GOT3 (cell line): Measurements from ENCODE around the gene NIPAL3.
A peak's percentile ranks its signal among the peaks of the same experiment; 100 is the strongest.
"Not testable (repeated sequence)": the region's sequence is repeated elsewhere in the genome, so short reads cannot be mapped to it uniquely, and the experiment has no call there.

Experiments used
- DNase-seq: peaks from one replicate; lab custom pipeline; 2025; ENCODE audit warnings: mixed read lengths; lab: John Stamatoyannopoulos, UW

The NIPAL3 gene

DNA sequence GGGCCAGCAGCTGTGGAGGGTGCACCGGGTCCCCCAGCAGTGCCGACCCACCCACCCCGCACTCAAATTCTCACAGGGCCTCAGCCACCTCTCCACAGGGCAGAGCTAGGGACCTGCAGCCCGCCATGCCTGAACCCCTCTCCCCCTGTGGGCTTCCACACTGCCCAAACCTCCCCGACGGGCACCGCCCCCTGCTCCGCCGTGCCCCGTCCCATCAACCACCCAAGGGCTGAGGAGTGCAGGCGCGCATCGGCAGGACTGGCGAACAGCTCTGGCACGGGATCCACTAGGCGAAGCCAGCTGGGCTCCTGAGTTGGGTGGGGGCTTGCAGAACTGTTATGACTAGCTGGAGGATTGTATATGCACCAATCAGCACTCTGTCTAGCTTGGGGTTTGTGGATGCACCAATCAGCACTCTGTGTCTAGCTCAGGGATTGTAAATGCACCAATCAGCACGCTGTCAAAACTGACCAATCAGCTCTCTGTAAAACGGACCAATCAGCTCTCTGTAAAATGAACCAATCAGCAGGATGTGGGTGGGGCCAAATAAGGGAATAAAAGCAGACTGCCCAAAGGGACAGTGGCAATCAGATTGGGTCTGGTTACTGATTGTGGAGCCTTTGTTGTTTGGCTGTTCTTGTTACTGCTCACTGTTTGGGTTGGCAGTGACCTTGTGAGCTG, 74.6 kb downstream of the NIPAL3 start:
- no peak for DNase-seq

DNA sequence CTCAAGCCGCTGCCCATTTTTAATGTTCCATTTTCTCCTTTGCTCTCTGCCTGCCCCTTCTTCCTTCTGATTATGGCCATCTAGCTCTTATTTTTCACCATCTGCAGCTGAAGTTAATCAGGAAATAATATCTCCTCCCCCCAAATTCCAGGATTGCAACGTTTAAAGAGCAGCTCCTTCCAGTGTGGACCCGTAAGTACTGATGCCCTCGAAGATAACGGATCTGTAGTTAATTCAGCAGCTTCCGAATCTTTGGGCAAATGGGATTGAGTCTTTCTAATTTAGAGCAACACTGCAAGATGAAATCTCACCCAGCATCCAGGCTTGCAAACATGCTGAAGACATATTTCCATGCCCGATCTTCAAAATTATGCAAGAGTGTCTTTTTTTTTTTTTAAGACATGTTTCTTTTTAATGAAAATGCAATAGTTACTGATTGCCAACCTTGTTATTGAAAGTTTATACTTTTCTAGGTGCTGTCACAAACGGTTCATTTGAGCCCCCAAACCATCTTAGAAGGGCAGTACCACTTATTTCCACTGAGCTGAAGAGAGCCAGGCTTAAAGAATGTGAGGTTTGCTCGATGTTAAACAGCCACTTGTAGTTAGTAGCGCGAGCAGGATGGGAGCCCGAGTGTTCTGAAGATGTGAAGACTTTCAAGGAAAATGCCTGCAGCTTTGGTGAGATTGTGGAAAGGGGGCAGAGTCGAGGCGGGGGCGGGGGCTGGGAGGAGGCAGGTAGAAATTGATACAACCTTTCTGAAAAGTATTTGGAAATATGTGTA, 76.2 kb downstream of the NIPAL3 start:
- no peak for DNase-seq

DNA sequence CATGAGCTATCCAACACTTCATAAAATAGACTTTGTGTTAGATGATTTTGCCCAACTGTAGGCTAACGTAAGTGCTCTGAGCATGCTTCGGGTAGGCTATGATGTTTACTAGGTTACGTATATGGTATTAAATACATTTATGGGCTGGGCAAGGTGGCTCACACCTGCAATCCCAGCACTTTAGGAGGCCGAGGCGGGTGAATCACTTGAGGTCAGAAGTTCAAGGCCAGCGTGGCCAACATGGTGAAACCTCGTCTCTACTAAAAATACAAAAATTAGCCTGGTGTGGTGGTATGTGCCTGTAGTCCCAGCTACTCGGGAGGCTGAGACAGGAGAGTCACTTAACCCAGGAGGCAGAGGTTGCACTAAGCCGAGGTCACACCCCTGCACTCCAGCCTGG, 77.3 kb downstream of the NIPAL3 start:
- not testable (repeated sequence) for DNase-seq

DNA sequence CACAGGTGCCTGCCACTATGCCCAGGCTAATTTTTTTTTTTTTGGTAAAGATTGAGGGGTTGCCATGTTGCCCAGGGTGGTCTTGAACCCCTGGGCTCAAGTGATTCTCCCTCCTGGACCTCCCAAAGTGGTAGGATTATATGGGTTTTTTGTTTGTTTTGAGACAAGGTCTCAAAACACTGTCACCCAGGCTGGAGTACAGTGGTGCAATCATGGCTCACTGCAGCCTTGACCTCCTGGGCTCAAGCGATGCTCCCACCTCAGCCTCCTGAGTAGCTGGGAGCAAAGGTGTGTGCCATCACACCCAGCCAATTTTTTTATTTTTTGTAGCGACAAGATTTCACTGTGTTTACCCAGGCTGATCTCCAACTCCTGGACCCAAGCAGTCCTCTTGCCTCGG, 78.2 kb downstream of the NIPAL3 start:
- DNase-seq = no peak

DNA sequence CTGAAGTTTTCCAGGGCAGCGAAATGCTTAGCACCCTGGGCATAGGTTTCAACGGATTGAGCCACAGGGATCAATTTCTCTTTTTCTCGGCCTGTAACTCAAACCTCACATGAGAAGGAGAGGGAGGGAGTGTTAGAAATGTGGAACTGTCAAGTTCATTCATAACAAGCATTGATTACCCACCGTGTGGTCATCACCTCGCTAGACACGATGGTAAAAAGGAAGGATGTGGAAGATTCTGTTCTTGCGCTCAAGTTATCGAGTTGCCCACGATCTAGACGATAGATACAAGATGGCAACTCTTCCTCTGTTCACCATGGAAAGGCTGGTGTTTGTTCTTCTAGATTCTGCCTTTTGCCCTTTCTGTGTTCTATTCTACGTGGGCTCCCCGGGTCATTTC, 83.0 kb downstream of the NIPAL3 start:
- DNase-seq = no peak

- DNase-seq = no peak
Measured at GRCh38 chr1:24500448-24501048, 84.9 kb downstream of the NIPAL3 start.

- DNase-seq = no peak
Measured at GRCh38 chr1:24501371-24502064, 85.9 kb downstream of the NIPAL3 start.

DNA sequence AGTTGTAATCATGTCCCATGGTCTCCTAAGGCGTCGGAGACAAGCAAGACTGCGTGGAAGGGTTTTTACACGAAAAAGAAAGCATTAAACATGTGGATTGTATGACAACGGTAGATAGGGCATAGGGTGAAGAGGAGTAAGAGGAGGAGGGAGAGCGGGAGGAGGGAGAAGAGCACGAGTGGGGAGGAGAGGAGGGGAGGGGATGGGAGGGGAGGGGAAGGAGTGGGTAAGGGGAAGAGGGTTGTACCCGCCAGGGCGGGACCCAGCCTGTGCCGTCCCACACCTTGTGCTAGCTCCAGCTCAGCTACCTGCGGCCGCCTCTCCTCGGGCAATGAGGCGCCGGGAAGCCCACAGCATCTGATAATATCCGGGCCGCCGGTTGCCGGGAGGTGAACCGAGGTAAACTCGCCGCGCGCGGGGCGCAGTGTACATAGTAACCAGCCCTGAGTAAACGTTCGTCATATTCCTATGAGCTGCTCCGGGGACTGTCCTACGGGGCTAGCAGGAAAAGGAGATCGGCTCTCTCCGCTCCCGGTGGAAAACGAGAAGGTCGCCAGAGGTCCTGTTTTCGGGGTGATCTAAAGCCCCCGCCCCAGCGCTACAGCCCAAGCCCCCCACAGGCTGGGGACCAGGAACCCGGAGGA, 86.6 kb downstream of the NIPAL3 start:
- no peak for DNase-seq

DNA sequence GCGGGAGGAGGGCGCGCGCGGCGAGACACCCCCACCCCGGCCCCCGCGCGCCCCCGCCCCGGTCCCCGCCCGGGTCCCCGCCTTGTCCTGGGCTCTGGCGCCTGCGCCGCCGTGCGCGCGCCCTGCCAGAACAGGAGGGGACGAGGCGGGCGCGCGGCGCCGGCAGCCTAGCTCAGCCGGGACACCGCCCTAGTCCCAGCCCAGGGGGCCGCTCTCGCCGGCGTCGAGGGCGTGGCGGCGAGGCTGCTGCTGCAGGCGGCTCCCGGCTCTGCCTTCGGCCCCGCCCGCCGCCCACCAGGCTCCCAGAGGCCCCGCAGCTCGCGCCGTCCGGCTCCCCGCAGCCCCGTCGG, 87.1 kb downstream of the NIPAL3 start, which contains the start of gene RCAN3:
TSS of gene RCAN3 (plus strand) at position 128 of the 350 bp plus-strand sequence. CDS start 11,537 bp downstream, outside the sequence.
- peak; percentile 52 for DNase-seq

DNA sequence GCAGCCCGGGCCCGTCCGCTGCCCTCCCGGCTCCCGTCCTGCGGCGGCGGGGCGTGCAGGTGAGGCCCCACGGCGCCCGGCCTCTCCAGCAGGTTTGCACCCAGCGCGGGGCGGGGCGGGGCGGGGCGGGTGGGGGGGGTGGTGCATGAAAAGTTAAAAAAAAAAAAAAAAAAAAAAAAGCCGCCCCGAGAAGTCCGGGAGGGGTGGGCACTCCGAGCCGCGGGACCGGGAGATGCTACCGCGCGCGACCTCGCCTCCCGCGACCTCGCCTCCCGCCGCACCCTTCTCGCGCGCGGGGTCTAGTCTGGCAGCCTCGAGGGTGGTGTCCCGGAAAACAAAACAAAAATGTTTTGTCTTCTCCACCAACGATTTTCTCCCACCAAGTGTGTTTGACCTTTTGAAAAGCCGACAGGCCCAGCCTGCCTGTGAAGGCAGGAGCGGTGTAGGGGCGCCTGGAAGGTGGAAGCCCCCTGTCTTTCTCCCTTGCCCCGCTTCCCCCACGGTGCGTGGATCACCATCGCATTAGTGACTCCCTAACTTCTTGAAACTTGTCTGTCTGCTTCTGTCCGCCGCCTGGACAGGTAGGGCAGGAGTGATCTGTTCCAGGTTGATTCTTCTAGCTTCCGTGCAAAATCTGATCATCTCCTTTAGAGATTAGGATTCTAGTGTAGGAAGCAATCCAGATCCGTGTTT, 87.6 kb downstream of the NIPAL3 start:
- DNase-seq = no peak

DNA sequence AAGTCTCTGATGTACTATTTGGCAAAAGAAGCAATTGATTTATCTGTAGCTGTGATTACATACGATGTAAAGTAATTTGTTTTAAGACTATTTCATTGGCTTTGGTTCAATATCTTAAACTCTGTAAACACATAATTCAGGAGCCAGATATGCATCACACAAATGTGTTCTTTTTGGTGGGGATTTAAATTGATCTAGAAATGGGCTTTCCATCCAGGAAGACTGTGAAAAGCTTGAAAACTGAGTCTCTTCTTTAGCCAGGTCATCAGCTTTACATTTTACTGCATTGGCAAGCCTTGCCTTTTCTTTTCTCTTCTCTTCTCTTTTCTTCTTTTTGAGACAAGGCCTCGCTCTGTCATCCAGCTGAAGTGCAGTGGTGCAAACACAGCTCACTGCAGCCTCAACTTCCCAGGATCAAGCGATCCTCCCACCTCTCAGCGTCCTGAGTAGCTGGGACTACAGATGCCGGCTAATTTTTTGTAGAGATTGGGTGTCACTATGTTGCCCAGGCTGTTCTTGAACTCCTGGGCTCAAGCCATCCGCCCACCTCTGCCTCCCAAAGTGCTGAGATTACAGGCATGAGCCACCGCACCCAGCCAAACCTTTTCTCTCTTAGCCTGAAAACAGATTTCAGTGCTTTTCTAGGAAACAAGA, 88.4 kb downstream of the NIPAL3 start:
- DNase-seq = no peak

DNA sequence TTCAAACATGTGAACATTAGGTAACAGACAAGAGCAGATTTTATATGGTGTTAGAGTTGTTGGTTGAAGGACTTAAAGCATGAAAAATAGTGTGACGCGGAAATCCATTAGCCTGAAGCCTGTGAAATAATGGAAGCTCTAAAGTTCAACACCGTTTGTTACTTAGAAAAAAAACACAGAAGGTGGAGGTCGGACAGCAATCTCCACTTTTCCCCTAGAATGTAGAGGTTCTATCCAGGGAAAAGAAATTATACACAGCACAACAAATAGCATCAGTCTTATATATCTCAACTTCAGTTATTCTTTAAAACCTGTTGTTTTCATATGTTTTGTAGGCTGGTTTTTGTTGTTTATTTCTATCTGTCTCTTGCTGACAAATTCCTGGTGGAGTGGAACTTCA, 89.0 kb downstream of the NIPAL3 start:
- no peak for DNase-seq

DNA sequence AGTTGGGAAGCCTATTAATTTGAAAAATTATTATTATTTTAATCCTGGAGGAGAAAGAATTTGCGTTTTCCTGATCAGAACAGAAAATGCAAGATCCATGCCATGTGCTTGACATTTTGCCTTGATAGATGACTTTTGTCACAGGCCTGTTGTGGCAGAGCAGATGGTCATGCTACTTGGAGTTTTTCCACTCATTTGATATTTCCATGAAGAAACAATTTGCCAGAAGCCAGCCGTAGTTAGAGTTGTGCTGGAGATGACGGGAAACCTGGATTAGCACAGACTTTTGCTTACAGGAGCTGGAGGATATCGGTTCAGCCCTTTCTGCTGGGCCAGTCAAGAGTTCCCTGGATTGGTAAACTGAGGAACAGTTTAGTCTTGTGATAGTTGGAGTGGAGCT, 90.2 kb downstream of the NIPAL3 start:
- DNase-seq = no peak

DNA sequence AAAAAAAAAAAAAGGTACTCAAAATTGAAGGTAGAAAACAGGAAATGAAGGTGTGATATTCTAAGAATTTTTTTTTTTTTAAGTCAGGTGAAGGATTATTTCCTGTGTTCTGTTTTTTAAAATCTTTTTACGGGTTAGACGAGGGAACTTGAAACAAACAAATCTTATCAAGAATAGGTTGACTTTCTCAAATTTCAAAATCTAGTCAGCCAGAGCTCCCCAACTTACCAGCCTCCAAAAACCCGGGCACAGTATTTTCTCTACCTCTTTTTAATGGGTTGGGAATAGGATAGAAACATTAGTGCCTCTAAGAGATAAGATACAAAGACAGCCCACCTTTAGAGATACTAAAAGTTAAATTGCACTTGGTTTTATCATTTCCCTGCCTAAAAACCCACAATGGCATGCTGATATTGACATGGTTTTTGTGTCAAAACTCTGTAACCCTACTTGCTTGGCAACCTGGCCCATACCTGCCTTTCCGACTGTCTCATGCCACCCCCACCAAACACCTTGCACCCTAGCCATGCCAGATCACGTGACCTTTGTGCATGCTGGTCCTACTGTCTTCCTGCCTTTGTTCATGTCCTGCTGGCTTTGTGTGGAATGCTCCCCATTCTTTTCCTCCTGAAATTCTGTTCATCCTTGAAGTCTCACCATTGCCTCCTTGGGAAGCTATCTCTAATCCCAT, 91.2 kb downstream of the NIPAL3 start:
- DNase-seq = no peak

- no peak for DNase-seq
Measured at GRCh38 chr1:24507405-24507804, 91.8 kb downstream of the NIPAL3 start.

GRCh38 chr1:24508911-24509310, 93.3 kb downstream of the NIPAL3 start:
- DNase-seq = no peak

GRCh38 chr1:24513706-24514105, 98.1 kb downstream of the NIPAL3 start:
- no peak for DNase-seq

GRCh38 chr1:24514946-24515345, 99.3 kb downstream of the NIPAL3 start:
- DNase-seq = no peak

- DNase-seq = not testable (repeated sequence)
Measured at GRCh38 chr1:24515671-24516209, 100.1 kb downstream of the NIPAL3 start.

GRCh38 chr1:24516506-24516905, 100.9 kb downstream of the NIPAL3 start:
- DNase-seq = no peak
